BJ (cell line): ENCODE measurements around the gene SLC48A1. TPM values are rescaled to one million over a fixed set of nuclear protein-coding genes. Genes with fewer than 3 reads are reported as not detected.

Experiments
- CTCF ChIA-PET: fragments of 350-600 bp; formaldehyde crosslinking; extraction: SDS; loops from one replicate; lab custom pipeline; 2021; ENCODE audit warnings: antibody characterized with exemption, inconsistent platforms; lab: Yijun Ruan, JAX
- POLR2A ChIA-PET: fragments of 300-600 bp; sonication (Branson Sonifier 250); formaldehyde crosslinking; extraction: SDS; loops from one replicate; lab custom pipeline; 2021; ENCODE audit warnings: antibody characterized with exemption; lab: Charles Lee
- DNase-seq: peaks from one replicate; pipeline ENCODE4 v3.0.0-alpha.2; 2011; ENCODE audit warnings: low read depth
- H3K27me3 ChIP-seq: 2 replicates; pipeline ENCODE4 v1.6.0; 2011; ENCODE audit warnings: low read length; ENCODE audit not compliant: control insufficient read depth, insufficient read depth
- H3K36me3 ChIP-seq: 2 replicates; pipeline ENCODE4 v1.5.1; 2011; ENCODE audit warnings: low read length; ENCODE audit not compliant: control insufficient read depth, insufficient read depth
- H3K4me3 ChIP-seq: 2 replicates; pipeline ENCODE4 v1.5.1; 2011; ENCODE audit warnings: low read depth, mild to moderate bottlenecking, control low read depth, low read length
- polyA plus RNA-seq: library from polyadenylated mRNA; depleted of rRNA; stranded (reverse); fragments of >200 nt; gene quantifications from 2 replicates; pipeline ENCODE4 v1.2.3, GENCODE V29; 2011
- TF ChIP-seq, protein P1 (sequence below): IDR thresholded peaks from 2 replicates; pipeline ENCODE4 v1.5.1; 2011; ENCODE audit warnings: low read depth, mild to moderate bottlenecking, control low read depth, inconsistent platforms, low read length, moderate library complexity; ENCODE audit not compliant: insufficient read depth

The SLC48A1 gene
- polyA plus RNA-seq, 1 experiment: 16.6 TPM

GRCh38 chr12:47775100-47775911, 2.3 kb downstream of the SLC48A1 start:
- POLR2A ChIA-PET: no interaction called here
- CTCF ChIA-PET: interaction anchor here (1.3 to 19.2 kb wide), 7 partner anchors 20 to 174 kb away, joined by 3 to 454 read pairs (median 82); partner anchors contain the start of genes ENDOU and RAPGEF3
- Histone ChIP-seq H3K4me3 (no peak overlapping the region), H3K36me3 (no peaks in the 10 kb centered on the region), H3K27me3 (no peaks in the 10 kb centered on the region; the same call in 1 of the 2 replicates)
- no peak for DNase-seq
- TF ChIP-seq, protein P1, sequence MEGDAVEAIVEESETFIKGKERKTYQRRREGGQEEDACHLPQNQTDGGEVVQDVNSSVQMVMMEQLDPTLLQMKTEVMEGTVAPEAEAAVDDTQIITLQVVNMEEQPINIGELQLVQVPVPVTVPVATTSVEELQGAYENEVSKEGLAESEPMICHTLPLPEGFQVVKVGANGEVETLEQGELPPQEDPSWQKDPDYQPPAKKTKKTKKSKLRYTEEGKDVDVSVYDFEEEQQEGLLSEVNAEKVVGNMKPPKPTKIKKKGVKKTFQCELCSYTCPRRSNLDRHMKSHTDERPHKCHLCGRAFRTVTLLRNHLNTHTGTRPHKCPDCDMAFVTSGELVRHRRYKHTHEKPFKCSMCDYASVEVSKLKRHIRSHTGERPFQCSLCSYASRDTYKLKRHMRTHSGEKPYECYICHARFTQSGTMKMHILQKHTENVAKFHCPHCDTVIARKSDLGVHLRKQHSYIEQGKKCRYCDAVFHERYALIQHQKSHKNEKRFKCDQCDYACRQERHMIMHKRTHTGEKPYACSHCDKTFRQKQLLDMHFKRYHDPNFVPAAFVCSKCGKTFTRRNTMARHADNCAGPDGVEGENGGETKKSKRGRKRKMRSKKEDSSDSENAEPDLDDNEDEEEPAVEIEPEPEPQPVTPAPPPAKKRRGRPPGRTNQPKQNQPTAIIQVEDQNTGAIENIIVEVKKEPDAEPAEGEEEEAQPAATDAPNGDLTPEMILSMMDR: no peak

DNA sequence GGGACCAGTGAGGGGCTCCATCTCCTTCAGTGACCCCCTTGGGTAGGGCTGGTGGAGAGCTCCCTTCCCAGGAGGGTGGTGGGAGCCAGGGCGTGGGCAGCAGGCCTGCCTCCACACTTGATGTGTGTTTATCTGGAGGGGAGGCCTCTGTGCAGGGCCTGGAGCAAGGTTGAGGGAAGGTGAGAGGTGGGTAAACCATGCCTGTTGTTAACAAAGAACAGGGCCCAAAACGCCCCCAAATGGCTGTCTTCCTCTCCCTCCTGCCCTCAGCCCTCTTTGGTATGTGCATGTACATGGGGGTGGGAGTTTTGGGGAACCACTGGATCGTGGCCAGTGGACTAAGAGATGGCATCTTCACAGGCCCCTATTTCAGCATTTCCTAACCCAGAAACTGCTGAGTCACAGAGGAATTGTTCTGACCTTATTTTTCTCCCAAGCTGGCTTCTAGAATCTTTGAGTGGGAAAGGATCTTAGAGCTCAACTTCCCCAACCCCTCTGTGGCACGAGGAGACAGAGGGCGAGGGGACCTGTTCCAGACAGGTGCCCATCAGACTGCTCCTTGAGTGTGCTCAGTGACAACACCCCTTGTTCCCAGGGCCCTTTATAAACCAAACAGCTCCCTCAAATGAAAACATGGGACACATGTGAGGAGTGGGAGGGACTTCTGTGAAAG, 3.6 kb downstream of the SLC48A1 start:
- H3K36me3 ChIP-seq: peaks cover 2% of the 10 kb centered on the region; the same call in 1 of the 2 replicates
- POLR2A ChIA-PET: no interaction called here
- CTCF ChIA-PET: interaction anchor here (0.8 to 19.2 kb wide), 10 partner anchors 9 to 173 kb away, joined by 3 to 454 read pairs (median 20); partner anchors contain the start of genes ENDOU and RAPGEF3

DNA sequence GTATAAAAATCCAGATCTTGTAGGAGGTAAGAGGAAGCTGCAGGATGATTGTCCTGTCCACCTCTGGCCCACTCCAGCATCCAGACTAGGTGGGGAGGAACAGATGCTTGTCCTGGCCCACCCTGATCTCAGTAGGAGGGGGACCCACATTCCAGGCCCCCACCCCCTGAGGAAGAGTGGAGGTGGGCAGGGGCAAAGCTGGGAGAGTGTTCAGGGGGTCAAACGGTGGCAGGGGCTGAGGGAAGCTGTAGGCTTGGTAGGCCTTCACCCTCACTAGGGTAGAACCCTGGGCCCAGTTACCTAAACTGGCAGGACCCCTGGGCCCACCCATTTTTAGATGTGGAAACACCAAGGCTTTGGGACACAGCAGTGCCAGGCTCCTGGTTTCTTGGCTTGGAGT, 4.1 kb downstream of the SLC48A1 start:
- POLR2A ChIA-PET: no interaction called here
- CTCF ChIA-PET: interaction anchor here (0.8 to 19.2 kb wide), 9 partner anchors 9 to 172 kb away, joined by 3 to 454 read pairs (median 33); partner anchors contain the start of genes ENDOU and RAPGEF3

More for the DNA sequence above, 3.6 kb downstream of the SLC48A1 start:
- TF ChIP-seq, protein P1: no peak
- no peak overlapping the region for H3K4me3 ChIP-seq
- H3K27me3 ChIP-seq: no peaks in the 10 kb centered on the region; the same call in 1 of the 2 replicates
- DNase-seq: no peak

DNA sequence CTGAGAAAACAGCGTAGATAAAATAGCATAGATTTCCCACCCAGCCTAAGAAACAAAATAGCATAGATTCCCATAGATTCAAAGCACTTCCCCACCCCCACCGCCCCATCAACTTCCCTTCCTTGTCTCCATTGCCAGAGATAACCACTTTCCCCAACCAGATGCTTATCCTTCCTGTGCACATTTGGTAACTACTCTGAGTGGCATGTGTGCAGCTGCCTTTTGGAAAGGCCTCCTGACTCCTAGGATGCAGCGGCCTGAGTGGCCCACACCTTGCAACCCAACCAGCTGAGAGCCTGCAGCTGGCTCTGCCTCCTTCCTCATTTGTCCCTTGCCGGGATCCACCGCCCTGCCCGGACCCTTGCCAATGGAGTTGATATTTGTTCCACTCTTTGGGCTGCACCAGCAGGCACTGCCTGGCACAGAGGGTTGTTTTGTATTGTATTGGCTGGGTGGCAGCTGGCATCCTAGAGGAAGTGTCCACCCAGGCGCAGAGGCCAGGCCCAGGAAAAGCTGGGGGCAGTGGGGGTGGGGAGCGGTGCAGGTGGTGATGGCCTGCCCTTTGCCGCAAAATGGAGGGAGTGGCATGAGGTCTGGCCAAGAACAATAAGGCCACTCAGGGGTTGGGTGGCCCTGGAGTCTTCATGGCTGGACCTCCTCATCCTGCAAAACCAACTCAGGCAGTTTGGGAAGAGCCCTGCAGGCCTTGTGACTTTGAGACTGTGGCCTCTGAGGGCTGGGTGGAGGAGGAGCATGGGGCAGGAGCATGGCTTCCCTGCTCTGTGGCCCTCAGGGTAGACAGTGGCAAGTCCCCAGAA, 4.9 kb downstream of the SLC48A1 start:
- TF ChIP-seq, protein P1: no peak
- Histone ChIP-seq H3K36me3 (peaks cover 7% of the 10 kb centered on the region), H3K4me3 (no peak overlapping the region), H3K27me3 (no peaks in the 10 kb centered on the region)
- DNase-seq: no peak
- ChIA-PET CTCF (interaction anchor here (0.8 to 19.2 kb wide), 10 partner anchors 10 to 70 kb away, joined by 3 to 454 read pairs (median 41); partner anchors contain the start of genes ENDOU and RAPGEF3), POLR2A (no interaction called here)

More for the DNA sequence above, 4.1 kb downstream of the SLC48A1 start:
- DNase-seq: no peak
- Histone ChIP-seq H3K36me3 (peaks cover 5% of the 10 kb centered on the region), H3K27me3 (no peaks in the 10 kb centered on the region), H3K4me3 (no peak overlapping the region)
- TF ChIP-seq, protein P1: no peak
